GM12892 (cell line): ENCODE measurements around the gene C12orf56.

Experiments used
- POLR2A ChIP-seq: IDR thresholded peaks from 2 replicates; pipeline ENCODE4 v1.6.1; 2011; ENCODE audit warnings: low read depth, low read length, control low read depth
- POLR2AphosphoS5 ChIP-seq: IDR thresholded peaks from 2 replicates; pipeline ENCODE4 v1.6.1; 2011; ENCODE audit warnings: low read depth, low read length, control low read depth
- TAF1 ChIP-seq: IDR thresholded peaks from 2 replicates; pipeline ENCODE4 v1.6.1; 2011; ENCODE audit warnings: low read depth, mild to moderate bottlenecking, control low read depth, low read length, borderline replicate concordance

GRCh38 chr12:64270411-64270810, 120.1 kb downstream of the C12orf56 start:
- no peak for TF ChIP-seq POLR2A
- no peak for TF ChIP-seq POLR2AphosphoS5
- no peak for TF ChIP-seq TAF1
